Mucosa of descending colon (tissue), 3 donors: Measurements from ENCODE around the gene SYT17. TPM values are rescaled to one million over a fixed set of nuclear protein-coding genes. Genes with fewer than 3 reads are reported as not detected.

ENCODE experiments used
- ATAC-seq: fragments of 200-7000 bp; cut with Tn5 transposase; one replicate; pipeline ENCODE4 v1.9.1; 2020; ENCODE audit warnings: mild to moderate bottlenecking, moderate library complexity
- DNase-seq, 3 donors: peaks; one replicate each; pipeline ENCODE4 v3.0.0-alpha.2; 2020
- H3K36me3 ChIP-seq: fragments of 200-600 bp; one replicate; pipeline ENCODE4 v1.8.0; 2021; ENCODE audit warnings: low read depth, mild to moderate bottlenecking
- H3K4me1 ChIP-seq: fragments of 200-600 bp; one replicate; pipeline ENCODE4 v1.8.0; 2021; ENCODE audit warnings: low read depth, mild to moderate bottlenecking
- H3K4me3 ChIP-seq: fragments of 200-600 bp; one replicate; pipeline ENCODE4 v1.8.0; 2021; ENCODE audit warnings: mild to moderate bottlenecking
- H3K9me3 ChIP-seq: fragments of 200-600 bp; one replicate; pipeline ENCODE4 v1.8.0; 2021; ENCODE audit warnings: mild to moderate bottlenecking
- CTCF ChIP-seq: fragments of 200-600 bp; IDR thresholded peaks from one replicate; pipeline ENCODE4 v1.8.0; 2022; ENCODE audit warnings: antibody characterized with exemption, mild to moderate bottlenecking
- intact Hi-C, 2 donors: fragments of 100-400 bp; cut with DNase I in 1 of 2; cut with micrococcal nuclease in 1 of 2; formaldehyde crosslinking; loops; one replicate each; pipeline versions ENCODE4 v1.11.0 to v1.11.1; 2022; cut with DNase I, micrococcal nuclease
- total RNA-seq, 3 donors: library from RNA; stranded (reverse); fragmentation: NEBNext Ultra II Directional in 2 of 3; extraction: Animal tissue kit (Norgen Biotek cat#: 25700) in 2 of 3; gene quantifications; one replicate each; pipeline versions ENCODE4 v1.2.1 to v1.2.4, GENCODE V29; 2021 to 2023
- donor health status: DM: no; HTN: no; CAD: no; lungs with moderate emphysema.
- donor health status: DM: no; HTN: no; CAD: no.
- donor health status: DM: no; HTN: yes; CAD: no.

The SYT17 gene
- total RNA-seq, 3 donors from 2014 or later = 4.9 to 13.3 (median 5.9) TPM

- peaks cover 24% of the 10 kb centered on the region for H3K4me1 ChIP-seq
- intact Hi-C loops = no loop called here
- no peak for ATAC-seq
- H3K36me3 ChIP-seq = no peaks in the 10 kb centered on the region
- H3K4me3 ChIP-seq = no peak overlapping the region
- DNase-seq = no peak
- H3K9me3 ChIP-seq = no peaks in the 10 kb centered on the region
- TF ChIP-seq CTCF = no peak
Observed at GRCh38 chr16:19140396-19140795, 27.6 kb upstream of the SYT17 start.

DNA sequence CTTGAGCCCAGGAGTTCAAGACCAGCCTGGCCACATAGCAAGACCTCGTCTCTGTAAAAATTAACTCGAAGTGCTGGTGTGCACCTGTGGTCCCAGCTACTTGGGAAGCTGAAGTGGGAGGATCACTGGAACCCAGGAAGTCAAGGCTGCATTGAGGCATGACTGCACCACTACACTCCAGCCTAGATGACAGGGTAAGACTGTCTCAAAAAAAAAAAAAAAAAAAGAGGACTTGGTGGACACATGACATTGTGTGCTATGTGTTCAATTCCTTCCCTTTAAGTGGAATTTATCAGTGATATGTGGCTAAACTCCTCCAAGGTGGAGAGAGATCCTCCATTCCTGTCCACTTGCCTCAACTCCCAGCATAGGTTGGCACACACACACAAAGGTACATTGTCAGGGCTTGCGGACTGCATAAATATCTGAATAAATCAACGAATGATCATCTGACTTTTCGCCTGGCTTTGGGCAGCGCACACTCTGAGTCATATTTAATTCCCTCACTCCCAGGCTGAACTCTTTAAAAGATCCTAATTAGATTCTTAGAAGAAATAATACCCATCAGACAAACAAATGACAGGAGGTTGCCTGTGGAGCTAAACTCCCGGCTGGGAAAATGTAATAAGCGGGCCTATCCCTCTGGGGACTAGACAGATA lies 25.0 kb upstream of the SYT17 start:
- no peaks in the 10 kb centered on the region for H3K9me3 ChIP-seq
- ATAC-seq = no peak
- no peak overlapping the region for H3K4me3 ChIP-seq
- H3K36me3 ChIP-seq = no peaks in the 10 kb centered on the region
- TF ChIP-seq CTCF = no peak
- H3K4me1 ChIP-seq = peaks cover 5% of the 10 kb centered on the region
- no peak for DNase-seq
- intact Hi-C loops = no loop called here

DNA sequence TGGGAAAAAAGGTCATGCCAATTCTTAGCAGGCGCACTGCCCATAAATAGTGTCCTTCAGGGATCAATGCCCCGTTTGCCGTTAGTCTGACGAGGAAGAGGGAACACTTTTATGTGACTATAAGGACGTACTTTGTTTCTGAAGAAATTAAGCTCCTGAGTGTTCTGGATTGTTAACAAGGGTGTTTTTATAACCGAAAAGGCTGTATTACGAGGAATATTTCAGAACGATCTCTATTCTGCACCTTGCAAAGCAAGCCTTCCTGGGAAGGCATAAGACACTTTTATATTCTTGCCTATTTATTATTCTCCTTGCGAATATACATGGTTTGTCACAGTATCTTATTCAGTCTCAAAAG lies 24.5 kb upstream of the SYT17 start:
- intact Hi-C loops = no loop called here
- no peaks in the 10 kb centered on the region for H3K36me3 ChIP-seq
- no peak for TF ChIP-seq CTCF
- H3K4me1 ChIP-seq = peaks cover 3% of the 10 kb centered on the region
- no peaks in the 10 kb centered on the region for H3K9me3 ChIP-seq
- ATAC-seq (peak; percentile 9), DNase-seq (no peak)
- no peak overlapping the region for H3K4me3 ChIP-seq

- H3K4me1 ChIP-seq = no peaks in the 10 kb centered on the region
- H3K4me3 ChIP-seq = no peak overlapping the region
- DNase-seq = no peak
- no peak for TF ChIP-seq CTCF
- H3K36me3 ChIP-seq = no peaks in the 10 kb centered on the region
- ATAC-seq = no peak
- intact Hi-C loops = no loop called here
- H3K9me3 ChIP-seq = no peaks in the 10 kb centered on the region
Observed at GRCh38 chr16:19145010-19145409, 23.0 kb upstream of the SYT17 start.

GRCh38 chr16:19147126-19147525 lies 20.9 kb upstream of the SYT17 start:
- no peaks in the 10 kb centered on the region for H3K36me3 ChIP-seq
- no peaks in the 10 kb centered on the region for H3K9me3 ChIP-seq
- ATAC-seq (no peak), DNase-seq (no peak)
- H3K4me1 ChIP-seq = no peaks in the 10 kb centered on the region
- intact Hi-C loops = no loop called here
- no peak for TF ChIP-seq CTCF
- no peak overlapping the region for H3K4me3 ChIP-seq

DNA sequence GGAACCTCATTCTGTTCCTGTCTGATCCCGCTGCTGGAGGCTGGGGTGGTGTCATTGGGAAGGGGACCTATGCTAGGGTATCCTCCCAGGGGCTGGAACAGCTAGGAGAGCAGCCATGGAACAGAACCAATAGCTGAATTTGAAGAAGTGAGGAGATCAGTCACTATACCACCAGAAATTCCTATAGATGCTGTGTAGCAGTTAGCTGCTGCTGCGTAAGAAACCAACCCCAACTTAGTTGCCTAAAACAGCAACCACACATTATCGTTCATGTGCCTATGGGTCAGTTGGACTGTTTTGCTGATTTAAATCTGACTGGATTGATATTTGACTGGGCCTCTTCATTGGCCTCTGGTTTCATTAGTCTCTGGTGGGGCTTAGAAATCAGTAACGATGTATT lies 20.4 kb upstream of the SYT17 start:
- DNase-seq (no peak), ATAC-seq (no peak)
- intact Hi-C loops = no loop called here
- Histone ChIP-seq H3K4me1 (no peaks in the 10 kb centered on the region), H3K4me3 (no peak overlapping the region), H3K9me3 (no peaks in the 10 kb centered on the region), H3K36me3 (no peaks in the 10 kb centered on the region)
- TF ChIP-seq CTCF = no peak
